Globus pallidus (tissue), 1 donor: Measurements from ENCODE around the gene PRR16.

ENCODE experiments used
- DNase-seq: peaks from one replicate; pipeline ENCODE4 v3.0.0-alpha.2; 2015; ENCODE audit warnings: low spot score

Gene PRR16

DNA sequence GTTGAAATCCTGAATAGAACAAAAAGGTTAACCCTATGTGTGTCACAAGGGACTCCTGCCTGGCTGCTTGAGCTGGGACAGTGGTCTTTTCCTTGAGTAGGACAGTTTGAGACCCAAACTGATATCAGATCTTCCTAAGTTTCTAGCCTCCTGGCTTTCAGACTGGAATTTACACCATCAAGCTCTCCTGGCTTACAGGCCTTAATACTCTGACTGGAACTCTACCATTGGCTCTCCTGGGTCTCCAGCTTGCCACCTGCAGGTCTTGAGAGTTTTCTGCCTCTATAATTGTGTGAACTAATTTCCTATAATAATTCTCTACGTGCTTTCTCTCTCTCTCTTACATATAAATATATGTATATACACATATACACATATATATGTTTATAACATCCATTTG, 112.5 kb downstream of the PRR16 start:
- DNase-seq, result no peak

DNA sequence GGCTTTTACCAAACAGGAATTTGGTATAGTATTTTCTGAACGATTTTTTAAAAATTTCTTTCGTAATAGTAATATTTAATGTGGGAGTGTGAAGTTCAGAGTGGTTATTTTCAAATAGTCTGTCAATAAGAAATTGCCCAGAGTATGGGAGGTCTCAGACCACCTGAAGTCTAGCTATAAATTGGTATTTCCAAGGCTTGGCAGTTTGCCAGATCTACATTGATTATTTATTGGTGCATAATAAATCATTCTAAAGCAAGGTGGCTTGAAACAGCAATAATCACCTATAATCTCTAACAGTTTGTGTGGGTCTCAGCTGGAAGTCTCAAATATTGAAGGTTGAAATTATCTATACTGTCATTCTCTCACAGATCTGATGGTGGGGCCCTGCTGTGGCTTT, 118.5 kb downstream of the PRR16 start:
- DNase-seq, result no peak

DNA sequence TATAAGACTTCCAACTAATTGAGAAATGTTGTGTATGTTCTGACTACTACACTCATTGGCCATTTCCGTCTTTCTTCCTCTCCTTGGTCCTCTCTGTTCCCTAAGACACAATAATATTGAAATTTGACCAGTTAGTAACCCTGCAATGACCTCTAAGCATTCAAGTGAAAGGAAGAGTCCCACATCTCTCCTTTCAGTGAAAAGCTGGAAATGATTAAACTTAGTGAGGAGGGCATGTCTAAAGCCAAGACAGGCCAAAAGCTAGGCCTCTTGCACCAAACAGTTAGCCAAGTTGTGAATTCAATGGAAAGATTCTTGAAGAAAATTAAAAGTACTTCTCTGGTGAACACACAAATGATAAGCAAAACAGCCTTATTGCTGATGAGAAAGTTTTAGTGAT, 122.5 kb downstream of the PRR16 start:
- DNase-seq, result no peak

DNA sequence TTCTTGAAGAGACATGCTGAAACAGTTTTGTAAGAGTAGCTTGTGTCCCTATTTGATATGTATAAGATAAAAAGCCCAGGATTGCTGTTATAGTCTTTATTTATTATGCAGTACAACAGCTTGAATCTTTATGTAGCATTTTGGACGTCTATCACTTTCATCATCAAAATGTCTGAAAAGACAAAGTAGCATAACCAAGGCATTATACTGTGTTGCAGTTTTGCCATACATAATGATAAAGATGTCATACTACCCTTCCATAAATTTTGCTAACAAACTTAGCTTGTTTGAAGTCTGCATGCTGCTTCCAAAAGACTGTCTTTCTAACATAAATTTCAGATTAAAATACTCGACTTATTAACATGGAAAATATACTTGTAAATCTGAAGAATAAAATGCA, 127.8 kb downstream of the PRR16 start:
- no peak for DNase-seq

DNA sequence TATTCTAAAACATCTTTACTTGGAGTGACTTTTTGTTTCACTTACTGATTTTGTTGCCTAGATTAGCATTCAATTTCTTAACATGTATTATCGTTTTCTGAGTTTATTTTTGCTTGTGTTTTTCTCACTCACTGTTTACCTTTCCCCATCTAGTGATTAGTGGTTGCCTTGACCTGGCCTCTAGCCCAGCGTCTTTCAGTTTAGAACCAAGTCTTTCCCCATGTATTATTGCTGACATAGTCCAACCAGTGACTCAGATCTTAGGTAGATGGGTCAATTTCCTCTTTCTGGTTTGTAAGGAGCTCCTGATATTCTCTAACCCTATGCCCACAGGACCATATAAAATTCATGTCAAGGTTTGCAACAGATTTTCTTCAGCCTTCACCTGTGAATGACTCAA, 135.5 kb downstream of the PRR16 start:
- DNase-seq, result no peak

DNA sequence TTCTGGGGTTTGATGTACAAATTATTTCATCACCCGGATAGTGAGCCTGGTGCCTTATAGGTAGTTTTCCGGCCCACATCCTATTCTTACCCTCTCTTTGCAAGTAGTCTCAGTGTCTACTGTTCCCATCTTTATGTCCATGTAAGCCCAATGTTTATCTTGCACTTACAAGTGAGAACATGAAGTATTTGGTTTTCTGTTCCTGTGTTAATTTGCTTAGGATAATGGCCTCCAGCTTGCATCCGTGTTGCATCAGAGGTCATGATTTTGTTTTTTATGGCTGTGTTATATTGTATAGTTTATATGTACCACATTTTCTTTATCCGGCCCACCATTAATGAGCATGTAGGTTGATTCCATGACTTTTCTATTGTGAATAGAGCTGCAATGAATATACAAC, 136.5 kb downstream of the PRR16 start:
- no peak for DNase-seq

DNA sequence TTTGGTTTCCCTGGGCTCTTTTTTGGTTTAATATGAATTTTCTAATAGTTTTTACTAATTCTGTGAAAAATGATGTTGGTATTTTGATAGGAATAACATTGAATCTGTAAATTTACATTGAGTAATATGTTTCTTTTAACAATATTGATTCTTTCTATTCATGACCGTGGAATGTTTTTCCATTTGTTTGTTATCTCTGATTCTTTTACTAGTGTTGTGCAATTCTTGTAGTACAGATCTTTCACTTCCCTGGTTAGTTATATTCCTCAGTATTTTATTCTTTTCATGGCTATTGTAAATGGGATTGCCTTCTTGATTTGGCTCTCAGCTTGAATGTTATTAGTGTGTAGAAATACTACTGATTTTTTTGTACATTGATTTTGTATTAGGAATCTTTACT, 137.9 kb downstream of the PRR16 start:
- DNase-seq, result no peak

DNA sequence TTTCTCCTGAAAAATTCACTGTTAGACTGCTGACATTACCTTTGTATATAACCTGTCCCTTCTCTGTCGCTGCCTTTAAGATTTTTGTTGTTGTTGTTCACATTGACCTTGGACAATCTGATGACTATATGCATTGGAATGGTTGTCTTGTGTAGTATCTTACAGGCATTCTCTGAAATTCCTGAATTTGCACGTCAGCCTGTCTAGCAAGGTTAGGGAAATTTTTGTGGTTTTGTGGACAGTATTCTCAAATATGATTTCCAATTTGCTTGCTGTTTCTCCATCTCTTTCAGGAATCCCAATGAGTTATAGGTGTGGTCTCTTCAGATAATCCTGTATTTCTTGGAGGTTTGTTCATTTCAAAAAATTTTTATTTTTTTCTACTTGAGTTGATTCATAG, 140.8 kb downstream of the PRR16 start:
- no peak for DNase-seq

DNA sequence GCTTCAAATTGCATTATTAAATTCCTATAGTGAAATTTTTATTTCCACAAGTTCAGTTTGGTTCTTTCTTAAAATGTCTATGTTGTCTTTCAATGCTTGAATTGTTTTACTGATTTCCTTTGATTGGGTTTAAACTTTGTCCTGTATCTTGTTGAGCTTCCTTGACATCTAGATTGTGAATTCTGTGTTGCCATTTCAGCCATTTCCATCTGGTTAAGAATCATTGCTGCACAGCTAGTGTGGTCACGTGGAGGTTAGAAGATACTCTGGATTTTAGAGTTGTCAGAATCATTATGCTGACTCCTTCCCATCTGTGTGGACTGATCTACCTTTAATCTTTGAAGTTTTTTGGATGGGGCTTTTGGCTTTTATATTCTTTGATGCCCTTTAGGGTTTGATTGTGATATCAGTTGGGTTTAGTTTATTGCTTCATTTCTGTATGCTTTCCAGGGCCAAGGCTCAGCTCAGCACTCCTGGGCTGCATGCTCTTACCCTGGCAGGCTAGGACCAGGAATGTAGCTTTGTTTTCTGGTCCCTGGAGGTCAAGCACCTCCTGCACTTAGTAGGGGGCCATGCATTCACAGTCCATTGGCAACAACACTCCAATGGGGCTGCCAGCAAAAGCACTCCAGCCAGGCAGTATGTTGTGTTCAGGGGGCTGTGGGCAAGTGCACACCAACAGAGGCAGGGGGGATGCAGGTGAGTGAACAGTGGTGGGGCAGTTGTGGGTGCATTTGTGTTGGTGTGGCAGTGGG, 141.4 kb downstream of the PRR16 start:
- no peak for DNase-seq

DNA sequence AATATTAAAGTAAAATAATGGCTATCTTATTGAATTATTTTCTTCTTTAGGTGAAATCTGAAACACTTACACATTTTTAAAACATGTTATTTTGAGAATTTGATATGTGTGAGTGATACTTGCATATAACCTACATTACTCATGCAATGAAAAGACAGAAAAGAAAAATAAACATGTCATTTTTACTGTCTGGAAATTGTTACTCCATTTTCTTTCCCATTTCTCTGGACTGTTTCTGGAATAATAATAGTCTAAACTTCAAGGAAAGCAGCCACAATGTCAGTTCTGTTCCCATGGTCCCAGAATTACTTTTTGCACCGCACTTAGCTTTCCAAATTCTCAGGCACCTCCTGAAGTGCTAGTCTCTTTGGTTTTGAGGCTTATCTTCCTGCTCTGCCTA, 145.5 kb downstream of the PRR16 start:
- no peak for DNase-seq

DNA sequence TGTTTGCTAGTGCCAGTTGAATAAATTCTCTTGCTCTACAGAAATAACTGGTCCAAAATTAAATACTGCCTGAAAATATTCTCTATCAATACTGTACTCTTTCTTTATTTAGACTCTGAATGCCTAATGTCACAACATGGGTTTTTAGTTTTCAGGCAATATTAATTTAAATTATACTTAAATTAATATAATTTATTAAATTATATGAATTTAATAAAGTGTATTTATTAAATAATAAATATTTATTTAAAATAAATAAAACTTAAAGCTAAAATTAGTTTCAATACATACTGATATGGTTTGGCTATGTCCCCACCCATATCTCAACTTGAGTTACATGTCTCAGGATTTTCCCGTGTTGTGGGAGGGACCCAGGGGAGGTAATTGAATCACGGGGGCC, 146.0 kb downstream of the PRR16 start:
- no peak for DNase-seq

DNA sequence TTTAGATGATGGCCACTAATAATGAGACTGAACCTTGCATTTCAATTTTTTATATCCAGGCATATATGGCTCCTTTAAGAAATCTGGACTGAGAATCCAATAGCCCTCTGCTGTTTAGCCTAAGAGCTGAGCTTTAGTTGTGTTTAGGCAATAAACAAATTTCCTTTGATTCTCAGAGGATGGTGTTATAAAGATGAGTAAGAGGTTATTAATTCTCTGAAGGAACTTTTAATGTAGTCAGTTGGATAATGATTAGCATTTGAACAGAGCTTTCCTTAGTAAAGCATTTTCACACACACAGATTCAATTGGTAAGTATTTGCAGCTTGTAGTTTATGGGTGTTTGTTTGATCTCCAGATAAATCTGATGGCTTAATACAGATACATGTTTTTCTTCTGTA, 149.6 kb downstream of the PRR16 start:
- DNase-seq, result no peak

DNA sequence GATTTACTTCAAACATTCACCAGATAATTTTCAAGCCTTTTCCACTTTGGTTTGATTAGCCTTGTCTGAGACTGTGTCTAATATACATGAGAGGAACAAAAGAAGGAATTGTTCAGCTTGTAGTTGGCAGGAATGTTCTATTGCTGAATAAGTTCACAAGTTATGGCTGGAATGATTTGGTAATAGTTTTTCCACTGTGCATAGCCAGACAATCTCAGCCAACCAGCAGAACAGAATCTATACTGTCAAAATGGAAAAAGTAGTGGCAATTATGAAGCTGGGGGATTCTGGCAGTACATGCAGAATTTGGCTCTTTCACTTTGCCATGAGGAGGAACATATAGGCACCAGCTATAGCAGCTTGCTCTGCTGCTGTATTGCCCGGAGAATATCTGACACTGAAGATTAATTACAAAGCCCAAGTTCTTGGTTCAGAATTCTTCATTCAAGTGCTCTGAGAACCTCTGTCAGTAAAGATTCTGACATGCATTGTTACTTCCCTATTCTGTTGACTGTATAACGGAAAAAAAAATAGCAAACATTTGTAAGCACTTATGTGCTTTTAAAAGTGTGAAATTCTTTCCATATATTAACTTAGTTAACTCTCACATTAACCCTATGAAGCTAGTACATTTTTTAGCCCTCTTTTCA, 150.6 kb downstream of the PRR16 start:
- peak; percentile 20 for DNase-seq

DNA sequence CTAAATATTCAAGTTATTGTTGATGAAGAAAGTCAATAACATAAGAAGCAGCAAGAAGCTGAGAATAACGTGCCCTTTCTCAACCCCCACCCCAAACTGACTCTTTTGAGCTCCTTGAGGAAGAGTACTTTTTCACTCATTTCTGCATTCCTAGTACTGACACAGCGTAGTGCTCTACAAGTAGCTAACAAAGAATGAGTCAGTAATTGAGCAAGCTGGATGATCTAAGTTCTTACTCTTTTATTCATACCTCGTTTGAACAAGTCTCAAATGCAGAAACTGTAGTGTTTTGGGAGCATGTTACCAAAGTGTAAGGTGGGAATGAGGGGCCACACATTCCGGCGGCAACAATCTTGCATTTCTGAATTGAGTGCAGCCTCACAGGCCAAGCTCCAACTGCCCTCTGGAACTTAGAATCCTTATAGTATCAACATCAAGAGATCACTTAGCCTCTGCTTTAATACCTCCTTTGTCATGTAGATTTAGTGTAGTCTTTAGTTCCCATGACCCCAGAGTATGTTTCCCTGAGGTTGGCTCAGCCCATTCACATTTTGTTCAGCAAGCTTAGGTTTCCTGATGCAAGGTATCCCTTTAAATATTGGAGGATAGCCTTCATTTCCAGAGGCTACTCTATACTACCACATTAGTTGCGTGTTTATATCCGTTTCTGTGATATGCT, 152.0 kb downstream of the PRR16 start:
- DNase-seq, result no peak

DNA sequence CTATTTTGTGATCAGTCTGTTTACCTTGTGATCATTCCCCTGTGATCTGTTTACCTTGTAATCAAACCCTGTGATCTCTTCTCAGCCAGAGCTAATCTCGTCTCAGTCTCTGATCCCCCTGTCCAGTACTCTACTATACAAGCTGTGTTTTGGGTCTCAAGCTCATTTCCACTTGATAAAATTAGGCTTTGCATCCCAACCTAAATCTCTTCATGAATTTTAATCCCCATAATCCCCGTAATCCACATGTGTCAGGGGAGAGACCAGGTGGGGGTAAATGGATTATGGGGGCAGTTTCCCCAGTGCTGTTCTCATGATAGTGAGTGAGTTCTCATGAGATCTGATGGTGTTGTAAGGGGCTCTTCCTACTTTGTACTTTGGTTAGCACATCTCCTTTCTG, 157.2 kb downstream of the PRR16 start:
- DNase-seq, result no peak

DNA sequence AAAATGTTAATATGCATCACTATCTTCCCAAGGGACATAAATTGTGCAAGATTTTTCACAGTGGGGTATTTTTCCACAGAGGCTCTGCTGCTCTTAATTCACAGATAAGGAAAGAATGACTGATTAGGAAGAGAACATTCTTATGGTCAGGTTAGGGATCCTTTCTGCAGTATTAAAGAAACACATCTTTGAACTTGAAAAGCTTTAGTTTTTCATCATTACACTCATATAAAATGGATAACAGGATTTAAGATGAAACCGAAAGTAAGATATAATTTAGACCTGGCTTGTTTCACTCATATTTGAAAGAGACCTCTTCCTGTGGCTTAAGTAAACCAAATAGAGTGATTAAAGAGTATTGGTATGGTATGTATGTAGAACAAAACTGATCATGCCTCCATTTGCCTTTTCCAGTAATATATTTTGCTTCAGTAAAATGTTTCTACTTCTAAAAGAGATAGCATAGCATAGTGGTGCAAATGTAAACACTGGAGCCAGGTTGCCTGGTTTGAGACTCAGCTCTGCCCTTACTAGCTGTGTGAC, 160.0 kb downstream of the PRR16 start:
- no peak for DNase-seq

DNA sequence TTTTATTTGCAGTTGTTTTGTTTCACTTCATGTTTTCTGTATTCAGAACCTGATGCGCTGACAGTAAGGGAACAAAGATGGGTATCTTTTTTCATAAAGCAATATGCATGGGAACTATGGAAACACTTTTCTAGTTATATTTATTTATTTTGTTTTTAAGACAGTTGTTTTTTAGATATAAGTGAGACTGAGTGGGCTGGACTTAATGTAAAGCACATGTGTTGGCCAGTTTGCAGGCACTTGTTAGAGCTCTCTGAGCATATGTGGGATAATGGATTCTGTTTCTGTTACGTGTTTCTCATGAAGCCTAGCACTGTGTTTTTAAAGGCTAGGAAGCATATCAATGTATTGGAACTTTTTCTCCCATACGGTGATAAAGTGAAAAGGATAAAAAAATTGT, 164.1 kb downstream of the PRR16 start:
- no peak for DNase-seq

DNA sequence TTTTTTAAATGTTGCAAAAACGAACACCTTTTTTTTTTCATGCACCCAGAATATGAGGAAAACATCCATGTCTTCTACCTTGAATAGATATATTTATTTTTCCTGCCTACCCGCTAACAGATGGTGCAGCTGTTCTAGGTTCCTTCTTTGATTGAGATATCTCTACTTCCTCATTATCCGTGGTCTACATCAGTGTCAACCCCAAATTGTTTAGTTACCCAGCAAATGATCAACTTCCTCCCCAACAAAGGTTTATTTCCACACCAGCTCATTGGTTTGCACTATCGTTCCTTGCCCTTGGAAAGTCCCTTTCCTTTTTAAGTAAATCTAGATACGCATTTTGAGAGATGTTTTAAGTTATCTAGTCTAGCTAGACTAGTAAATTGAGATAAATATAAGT, 166.4 kb downstream of the PRR16 start:
- no peak for DNase-seq

DNA sequence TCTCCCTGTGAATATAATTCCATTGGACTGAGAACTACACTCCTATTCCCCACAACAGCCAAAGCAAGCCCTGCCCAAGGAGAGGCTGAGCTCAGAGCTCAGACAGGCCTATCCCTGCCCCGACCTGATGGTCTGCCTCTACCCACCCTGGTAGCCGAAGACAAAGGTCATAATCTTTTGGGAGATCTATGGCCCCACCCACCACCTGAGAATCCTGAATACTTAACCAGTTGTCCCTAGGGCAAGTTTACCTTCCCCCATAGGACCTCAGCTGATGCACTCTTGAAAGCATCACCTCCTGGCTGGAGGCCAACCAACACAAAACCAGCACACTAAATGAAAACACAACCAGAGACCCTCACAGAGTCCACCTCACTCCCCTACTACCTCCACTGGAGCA, 167.5 kb downstream of the PRR16 start:
- DNase-seq, result no peak

DNA sequence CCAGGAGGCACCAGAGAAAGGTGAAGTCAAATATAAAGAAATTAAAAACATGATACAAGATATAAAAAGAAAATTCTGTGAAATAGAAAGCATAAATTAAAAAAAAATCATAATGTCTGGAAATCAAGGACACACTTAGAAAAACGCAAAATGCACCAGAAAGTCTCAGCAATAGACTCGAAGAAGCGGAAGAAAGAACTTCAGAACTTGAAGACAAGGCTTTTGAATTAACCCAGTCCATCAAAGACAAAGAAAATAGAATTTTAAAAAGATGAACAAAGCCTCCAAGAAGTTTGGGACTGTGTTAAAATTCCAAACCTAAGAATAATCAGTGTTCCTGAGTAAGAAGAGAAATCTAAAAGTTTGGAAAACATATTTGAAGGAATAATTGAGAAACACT, 168.3 kb downstream of the PRR16 start:
- no peak for DNase-seq

DNA sequence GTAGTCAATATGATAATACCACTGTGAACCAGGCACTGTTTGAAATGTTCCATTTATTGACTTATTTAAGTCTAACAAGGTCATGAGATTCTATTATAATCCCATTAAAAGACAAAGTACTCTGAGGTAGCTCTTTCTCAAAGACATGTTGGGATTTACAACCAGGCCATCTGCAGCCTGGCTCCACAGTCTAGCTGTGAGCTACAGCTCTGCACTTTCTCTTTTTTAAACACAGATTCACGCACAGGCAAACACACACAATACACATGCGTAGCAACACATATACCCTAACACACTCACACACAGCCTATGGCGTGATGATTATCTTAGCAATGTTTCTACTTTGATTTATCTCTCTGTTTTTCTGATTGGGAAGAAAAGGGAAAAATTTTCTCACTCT, 174.3 kb downstream of the PRR16 start:
- no peak for DNase-seq

DNA sequence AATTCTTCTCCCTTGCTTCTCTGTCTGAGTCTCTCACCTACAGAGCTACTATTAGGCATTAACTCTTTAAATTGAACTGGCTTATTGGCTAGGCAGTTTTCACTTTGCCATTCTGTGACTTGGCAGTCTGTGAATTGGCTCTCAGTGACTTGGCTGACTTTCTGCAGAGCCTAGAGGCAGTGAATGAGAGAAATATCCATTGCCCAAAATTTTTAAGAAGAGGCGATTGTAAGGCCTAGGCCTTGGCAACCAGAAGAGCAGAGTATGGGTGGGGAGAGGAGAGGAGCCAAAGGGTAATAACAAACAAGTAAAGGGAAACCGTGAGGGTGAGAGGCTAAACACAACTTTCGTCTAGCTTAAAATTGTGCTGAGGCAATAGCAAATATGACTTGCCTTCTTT, 176.7 kb downstream of the PRR16 start:
- peak; percentile 40 for DNase-seq

DNA sequence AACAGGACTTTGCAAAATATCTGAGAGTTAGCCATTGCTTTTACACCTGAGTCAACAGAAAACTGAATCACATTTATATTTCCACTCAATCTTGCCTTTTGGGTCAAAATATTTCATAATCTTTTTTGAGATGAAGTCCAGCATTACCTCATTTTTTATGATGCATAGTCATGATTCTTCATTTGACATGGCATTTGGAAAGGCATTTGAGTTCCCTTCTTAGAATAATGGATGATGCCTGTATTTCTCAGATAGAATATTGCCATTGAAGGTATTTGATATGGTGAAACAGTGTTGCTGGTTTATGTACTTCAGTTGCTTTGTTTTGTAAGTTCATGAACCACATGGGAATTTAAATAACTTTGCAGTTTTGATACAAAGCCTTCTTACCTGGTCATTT, 180.4 kb downstream of the PRR16 start:
- DNase-seq, result no peak
